ENCODE results near the gene THOC6.

Gene THOC6

DNA sequence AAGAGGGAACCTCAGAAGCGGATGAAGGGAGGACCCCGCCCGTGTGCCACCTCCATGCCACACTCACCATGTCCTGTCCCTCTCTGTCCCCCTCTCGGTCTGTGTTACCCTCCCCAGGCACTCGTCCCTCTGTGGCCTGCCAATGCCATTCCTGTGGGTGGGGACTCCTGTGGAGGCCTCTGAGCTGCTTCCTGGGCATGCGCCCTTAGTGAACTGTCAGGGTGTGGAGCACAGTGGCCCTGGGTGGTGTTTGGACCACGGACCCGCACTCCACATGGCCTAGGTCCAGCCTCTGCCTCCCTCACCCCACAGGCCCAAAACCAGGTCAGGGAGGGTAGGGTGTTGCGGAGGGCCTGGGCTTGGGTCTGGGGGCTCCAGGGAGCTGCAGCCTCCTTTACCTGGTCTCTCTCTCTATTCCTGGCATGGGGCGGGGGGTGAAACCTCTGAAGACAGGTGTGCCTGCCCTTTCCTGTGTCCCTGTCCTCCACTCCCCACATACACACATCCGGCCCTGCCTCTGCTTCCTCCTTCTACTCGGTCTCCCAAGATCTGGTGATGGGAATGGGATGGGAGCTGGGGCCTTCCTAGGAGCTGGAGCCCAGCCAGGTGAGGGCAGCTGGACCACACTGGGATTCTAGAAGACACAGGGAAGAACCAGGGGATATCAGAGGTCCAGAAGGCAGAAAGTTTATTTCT lies 32.1 kb upstream of the THOC6 start:
- DNase-seq (ENCODE audit: low read depth) = no peak

DNA sequence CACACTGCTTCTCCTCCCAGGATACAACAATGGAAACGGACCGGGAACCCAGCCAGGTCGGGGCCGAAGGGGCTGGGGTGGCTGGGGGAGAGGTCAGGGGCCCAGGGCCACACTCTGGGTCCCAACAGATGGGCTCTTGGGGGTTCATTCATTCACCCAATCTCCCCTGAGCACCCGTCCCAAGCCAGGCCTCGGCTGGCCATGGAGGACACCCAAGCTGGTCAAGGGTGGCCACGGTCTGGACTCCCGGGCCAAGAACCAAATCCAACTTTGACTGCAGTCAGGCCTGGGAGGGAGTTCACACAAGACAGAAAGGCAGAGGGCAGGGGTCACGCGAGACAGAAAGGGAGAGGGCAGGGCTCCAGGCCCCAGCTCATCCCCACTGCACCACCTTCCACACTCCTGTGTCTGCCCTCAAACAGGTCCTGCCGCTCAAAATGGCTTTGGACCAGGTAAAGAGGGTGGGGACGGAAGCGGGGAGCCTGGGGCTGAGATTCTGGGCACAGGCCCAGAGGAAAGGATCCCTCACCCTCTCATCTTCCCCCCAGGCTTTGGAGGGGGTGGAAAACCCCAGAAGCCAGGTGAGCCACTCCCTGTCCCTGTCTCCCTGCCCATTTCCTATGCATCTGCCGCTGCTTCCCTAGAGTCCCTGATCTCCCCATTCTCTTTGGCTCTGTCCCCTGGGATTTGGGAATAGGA lies 31.3 kb upstream of the THOC6 start:
- DNase-seq (ENCODE audit: low read depth) = no peak

DNA sequence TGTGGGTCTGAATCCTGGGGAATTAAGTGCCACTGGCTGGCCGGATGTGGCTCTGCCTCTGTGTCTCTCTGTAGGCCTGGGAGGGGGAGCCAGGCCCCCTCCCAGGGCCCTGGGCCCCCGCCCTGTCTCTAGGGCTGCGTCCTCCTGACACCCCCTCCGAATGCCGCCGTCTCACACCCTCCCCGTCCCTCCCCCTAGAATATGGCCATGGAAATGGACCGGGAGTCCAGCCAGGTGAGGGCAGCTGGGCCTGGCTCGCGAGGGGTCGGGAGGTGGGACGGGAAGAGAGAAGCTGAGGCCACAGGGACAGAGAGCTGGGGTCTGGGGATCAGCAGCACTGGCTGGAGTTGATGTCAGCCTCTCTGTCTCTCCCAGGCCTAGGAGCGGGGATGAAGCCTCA lies 27.5 kb upstream of the THOC6 start:
- DNase-seq (ENCODE audit: low read depth) = no peak

DNA sequence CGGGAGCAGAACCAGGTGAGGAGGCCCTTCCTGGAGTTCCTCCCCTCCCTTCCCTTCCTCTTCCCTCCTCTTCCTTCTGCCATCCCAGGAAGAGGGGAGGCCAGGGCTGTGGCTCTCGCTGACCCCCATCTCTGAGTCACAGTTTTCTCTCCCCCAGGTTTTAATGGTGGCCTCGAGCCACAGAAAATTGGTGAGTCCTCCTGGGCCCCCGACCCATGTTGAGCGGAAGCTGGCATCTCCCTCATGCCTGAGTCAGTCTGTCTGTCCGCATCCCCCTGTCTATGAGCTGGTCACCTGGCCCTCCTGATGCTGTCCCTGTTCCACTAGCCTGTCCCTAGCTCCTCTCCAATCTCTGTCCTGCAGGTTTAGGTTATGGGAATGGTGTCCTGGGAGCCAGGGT lies 23.9 kb upstream of the THOC6 start:
- DNase-seq (ENCODE audit: low read depth) = no peak

DNA sequence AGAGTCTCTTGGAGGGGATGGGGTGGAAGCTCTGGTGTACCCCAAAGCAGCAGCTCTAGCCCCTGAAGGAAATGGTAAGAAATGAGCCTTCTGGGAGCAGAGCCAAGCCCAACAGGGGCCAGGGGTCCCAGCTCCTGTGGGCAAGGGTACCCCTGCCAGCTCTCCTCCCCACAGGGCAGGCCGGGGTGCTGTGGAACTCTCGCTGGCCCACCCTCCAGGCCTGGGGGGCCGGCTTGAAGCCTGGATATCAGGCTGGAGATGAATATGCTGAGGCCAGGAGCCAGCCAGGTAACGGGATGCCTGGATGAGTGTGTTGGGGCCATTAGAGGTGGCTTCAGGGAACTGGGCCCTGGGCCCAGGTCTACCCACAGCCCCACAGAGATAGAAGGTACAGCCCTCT lies 23.3 kb upstream of the THOC6 start:
- DNase-seq (ENCODE audit: low read depth) = no peak

DNA sequence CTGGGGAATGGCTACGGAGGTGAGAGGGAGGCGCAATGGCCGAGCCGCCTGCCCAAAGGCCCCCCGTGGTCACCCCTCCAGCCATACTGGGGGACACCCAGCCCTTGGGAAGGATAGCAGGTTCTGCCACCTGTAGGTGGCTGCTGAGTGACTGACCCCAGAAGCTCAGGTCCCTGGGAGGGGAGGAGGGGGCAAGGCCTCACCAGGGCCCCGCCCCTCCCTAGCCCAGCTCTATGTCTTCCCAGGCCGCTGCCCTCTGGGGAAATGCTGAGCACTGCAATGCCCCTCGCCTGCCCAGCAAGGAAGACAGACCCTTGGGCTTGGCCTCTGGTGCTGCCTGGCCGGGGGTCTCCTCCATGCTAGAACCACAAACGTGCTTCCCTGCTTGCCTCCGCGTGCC lies 22.5 kb upstream of the THOC6 start:
- DNase-seq (ENCODE audit: low read depth) = no peak

DNA sequence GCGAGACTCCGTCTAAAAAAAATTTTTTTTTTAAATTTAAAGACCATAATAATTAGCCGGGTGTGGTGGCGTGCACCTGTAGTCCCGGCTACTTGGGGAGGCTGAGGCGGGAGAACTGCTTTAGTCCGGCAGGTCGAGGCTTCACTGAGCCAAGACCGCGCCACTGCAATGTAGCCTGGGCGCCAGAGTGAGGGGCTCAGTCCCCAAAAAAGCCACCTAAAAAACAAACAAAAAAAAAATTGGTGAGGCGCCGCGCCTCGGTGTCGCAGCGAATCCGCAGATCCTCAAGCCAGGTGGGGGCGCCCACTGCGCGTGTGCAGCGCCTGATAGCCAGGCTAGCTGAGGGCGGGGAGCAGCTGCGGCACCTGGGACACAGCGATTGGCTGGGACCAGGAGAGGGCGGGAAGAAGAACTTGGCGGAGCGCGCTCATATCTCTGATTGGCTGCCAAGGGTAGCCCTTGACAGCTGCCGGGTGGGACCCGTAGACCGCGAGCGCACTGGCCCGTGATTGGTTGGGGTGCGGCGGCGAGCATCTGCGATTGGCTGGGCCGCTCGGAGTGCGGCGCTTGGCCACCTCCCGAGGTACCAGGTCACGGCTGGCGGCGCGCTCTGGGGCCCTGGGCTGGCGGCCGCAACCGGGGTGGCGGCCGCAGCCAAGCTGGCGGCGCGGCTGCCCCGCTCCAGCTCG lies 20.1 kb upstream of the THOC6 start:
- peak; percentile 92 for DNase-seq (ENCODE audit: low read depth)

DNA sequence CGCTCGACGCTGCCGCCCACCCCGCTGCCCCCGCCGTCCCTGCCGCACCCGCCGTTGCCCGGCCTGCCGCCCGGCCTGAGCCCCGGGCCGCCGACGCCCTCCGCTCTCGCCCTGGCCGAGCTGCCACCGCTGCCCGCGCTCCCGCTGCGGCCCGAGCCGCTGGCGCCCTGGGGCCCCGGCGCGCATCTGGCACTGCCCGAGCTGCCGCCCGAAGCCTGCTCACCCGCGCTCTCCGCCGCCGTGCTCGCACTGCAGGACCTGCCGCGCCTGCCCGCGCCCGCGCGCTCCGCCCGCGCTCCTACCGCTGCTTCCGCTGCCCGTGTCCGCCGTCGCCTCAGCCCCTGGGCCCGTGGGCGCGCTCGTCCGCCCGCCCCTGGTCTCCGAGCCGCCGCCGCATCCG lies 19.5 kb upstream of the THOC6 start:
- DNase-seq (ENCODE audit: low read depth) = no peak

DNA sequence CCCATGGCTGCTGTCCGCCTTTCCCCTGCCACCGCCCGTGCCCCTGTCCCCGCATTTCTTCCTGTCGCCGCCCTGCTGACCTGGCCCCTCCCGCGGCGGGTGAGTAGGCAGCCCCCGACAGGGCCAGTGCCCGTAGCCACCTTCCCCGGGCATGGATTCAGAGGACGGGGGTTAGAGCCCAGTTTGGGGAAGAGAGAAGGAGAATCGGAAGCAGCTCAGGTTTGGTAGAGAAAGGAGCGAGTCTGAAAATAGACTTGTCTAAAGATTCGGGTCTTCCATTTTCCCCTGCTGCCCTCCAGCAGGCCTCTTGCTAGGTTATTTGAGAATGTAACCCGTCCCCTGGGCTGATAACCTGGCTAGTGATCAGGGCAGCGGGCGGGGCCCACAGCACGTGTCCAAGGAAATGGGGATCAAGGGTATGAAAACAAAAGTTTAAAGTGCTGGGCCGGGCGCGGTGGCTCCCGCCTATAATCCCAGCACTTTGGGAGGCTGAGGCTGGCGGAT lies 19.0 kb upstream of the THOC6 start:
- no peak for DNase-seq (ENCODE audit: low read depth)

DNA sequence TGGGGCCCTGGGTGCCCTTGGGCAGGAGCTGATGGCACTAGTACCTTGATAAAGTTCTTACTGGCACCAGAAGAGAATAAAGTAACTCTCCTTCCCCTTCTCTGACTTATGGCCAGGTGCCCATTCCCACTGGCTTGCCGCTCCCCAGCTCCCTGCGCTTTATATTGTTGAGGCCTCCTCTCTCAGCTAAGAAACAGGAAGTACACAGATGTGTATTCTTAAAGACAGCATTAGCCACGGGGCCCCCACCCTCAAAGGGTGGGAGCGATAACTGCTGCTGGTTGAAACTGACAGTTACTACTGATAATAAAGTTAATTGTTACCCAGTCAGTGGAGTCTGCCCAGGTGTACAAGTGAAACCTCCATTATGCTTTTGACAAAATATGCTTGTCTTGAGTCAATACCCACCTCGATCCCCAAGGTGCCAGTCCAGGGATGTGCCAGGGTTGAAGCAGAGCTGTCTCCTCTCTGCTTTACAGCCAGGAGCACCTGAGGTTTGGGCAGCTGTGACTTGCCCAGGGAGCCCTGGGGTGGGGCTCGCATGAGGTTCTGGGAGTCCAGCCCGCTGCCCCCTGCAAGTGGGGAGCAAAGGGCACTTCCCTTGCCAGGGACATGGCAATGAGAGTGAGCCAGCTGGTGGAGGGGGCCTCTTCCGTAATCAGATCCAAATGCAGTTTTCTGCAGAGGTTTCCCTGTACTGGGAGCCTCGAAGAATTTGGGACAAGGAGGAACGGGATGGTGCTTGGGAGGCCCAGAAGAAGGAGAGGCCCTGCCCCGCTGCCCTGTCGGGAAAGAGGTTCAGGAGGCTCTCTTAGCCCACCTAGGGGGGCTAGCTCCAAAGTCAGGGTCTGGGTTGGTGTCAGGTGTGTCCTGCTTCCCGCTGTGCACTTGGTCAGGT lies 16.5 kb upstream of the THOC6 start:
- DNase-seq (ENCODE audit: low read depth) = no peak

DNA sequence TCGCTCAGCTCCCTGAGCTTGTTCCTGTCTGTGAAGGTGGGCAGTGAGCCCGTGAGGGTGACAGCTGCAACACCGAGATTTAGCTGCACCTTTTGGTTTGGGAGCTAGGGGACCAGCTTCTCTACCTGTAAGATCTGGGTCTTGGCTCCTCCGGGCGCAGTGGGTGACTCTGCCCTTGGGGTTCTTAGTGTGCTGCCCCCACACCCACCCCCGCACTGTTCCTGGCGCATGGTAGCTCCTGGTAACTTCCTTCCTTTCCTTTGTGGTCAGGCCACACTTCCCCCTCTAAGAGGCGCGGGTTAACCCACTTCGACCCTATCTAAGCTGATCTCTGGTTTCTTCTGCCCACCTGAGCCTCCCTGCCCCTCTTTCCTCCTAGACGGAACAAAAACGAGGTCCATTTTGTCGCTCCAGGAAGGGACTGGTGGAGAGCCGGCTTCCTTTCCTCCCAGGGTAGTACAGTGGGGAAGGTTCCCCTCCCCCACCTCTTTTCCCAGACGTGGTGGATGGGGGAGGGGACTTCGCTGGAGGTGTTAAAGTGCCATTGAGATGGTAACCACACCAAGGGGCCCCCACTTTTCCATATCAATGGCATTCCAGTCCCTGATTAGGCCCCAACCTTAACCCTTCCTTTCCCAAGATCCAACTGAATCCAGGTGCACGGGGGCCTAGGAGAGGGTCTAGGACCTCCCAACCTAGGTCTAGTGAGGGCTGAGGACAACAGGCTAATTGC lies 15.7 kb upstream of the THOC6 start:
- DNase-seq (ENCODE audit: low read depth) = no peak

DNA sequence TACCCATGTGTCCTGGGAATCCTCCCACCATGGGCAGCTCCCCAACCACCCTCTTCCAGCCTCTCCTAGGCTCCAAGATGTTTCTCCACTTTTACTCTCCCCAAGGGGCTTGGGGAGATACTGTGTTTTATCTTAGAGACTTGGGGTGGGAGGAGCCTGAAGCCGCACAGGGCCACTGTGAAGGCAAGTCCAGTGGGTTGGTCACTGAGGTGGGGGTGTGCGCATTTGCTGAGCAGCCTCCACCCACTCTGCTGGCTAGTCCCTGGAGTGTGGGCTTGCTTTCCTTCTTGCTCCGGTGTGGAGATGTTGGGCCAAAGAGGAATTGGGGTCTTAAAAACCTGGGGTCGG lies 15.2 kb upstream of the THOC6 start:
- no peak for DNase-seq (ENCODE audit: low read depth)

DNA sequence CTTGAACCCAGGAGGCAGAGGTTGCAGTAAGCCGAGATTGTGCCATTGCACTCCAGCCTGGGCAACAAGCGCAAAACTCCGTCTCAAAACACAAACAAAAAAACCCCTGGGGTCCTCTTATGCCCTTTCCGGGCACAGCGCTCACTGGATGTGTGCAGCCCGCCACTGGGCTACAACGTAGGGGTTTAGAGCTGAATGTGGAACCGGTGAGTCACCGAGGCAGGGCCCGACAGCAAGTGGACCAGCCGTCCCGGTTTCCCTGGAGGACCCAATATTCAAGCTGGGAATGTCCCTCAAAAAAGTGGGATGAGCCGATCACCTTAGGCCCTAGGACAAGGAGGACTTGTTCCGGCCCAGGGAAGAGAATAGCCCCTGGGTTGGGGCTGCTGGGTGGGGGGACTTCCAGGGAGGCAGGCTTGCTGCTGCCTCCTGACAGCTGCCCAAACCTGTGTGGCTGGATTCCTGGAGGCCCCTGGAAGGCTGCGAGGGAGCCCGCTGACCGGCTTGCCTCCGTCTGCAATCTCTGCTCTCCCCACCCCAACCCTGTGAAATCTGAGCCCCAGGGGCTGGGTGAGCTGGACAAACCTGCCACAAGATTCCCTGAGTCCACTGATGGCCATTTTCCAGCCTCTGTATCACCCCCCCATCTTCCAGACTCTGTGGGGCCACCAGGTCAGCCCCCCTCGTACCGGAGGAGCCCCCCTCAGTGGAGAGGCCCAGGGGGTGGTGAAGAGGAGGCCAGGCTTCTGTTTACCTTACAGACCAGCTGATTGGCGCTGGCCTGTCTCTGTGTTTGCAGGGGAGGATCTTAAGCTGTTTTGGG lies 14.1 kb upstream of the THOC6 start:
- DNase-seq (ENCODE audit: low read depth) = no peak

DNA sequence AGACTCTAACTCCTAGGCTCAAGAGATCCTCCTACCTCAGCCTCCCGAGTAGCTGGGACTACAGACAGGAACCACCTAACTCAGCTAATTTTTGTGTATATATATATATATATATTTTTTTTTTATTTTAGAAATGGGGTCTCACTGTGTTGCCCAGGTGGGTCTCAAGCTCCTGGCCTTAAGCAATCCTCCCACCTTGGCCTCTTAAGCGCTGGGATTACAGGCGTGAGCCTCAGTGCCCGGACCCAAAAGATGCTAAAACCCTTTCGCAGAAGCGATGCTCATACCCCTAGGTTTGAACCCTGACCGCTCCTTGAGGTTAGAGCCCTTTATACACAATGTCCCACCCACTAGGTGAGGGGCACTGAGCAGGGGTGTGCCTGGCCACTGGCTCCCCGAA lies 13.3 kb upstream of the THOC6 start:
- no peak for DNase-seq (ENCODE audit: low read depth)

DNA sequence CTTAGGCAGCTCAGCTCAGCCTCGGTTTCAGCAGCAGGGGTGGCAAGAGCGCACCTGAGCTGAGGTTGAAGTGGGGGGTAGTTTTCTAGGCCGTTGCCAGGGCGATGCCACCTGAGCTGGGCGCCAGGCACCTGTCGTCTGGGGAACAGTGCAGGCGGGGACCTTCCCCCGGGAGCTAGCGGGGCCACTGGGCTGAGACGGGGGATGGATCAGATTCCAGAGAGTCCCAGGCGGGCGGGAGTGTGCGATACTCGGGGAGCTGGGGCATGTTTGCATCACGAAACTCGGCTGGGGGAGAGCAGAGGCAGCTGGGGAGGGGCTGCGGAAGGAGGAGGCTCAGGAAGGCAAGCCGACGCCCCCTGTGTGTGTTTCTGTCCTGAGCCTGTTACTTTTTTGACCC lies 11.6 kb upstream of the THOC6 start:
- no peak for DNase-seq (ENCODE audit: low read depth)

DNA sequence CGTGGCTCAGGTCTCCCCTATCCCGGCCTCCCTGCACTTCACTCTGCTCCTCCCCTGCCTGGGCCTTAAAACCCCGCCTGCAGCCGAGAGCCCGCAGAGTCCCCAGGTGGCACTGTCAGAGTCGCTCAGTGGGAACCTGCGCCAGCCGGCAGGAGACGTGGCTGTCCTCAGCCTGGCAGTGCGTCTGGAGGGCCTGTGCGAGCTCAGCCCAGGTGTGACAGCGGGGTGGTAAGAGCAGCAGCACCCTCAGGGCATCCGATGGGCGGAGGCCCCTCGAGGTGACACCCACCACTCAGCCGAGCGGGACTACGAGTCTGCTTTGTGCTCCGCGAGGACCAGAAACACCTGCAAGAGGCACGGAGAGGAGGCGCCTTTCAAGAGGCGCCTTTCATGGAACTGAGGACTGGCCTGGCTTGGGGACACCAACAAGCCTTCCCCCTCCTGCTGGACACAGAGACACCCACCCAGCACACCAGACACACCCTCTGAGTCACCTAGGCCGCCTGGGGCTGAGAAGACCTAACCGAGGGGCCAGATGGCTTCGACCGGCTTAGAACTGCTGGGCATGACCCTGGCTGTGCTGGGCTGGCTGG lies 10.9 kb upstream of the THOC6 start, which contains the start of gene CLDN9:
Gene CLDN9, plus strand, starts transcription at position 96 of the 593 bp plus-strand sequence. Its CDS starts 440 bp downstream, at position 536.
- DNase-seq (ENCODE audit: low read depth) = no peak

DNA sequence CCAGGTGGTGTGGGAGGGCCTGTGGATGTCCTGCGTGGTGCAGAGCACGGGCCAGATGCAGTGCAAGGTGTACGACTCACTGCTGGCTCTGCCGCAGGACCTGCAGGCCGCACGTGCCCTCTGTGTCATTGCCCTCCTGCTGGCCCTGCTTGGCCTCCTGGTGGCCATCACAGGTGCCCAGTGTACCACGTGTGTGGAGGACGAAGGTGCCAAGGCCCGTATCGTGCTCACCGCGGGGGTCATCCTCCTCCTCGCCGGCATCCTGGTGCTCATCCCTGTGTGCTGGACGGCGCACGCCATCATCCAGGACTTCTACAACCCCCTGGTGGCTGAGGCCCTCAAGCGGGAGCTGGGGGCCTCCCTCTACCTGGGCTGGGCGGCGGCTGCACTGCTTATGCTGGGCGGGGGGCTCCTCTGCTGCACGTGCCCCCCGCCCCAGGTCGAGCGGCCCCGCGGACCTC lies 10.3 kb upstream of the THOC6 start:
- no peak for DNase-seq (ENCODE audit: low read depth)

DNA sequence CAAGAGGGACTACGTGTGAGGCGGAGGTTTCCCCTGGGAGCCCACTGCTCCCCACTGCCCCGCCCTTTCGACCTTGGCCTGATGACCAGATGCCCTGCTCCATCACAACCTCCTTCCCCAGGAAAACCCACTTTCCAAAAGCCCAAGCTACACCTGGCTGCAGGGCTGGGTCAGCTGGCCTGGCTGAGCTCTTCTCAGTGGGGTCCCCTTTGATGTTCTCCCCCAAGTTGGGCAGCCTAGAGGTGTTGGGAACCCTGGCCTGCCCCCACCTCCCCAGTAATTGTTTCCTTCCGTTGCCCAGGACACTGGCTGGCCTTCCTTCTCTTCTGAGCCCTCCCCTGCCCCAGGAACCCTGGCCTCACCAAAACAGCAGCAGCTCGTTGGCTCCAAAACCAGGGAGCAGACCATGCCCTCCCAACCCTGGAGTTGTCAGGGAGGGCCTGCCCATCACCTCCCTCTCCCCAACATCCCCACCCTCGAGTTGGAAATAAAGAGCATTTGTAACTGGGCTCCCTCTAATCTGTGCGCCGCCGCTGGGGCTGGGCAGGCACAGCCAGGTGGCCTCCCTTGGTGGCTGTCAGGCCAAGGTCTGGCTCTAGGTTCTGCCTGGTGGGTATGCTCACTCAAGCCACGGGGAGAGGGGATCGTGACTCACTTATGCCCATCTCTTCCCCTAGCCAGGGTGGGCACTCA lies 9.7 kb upstream of the THOC6 start:
- no peak for DNase-seq (ENCODE audit: low read depth)

DNA sequence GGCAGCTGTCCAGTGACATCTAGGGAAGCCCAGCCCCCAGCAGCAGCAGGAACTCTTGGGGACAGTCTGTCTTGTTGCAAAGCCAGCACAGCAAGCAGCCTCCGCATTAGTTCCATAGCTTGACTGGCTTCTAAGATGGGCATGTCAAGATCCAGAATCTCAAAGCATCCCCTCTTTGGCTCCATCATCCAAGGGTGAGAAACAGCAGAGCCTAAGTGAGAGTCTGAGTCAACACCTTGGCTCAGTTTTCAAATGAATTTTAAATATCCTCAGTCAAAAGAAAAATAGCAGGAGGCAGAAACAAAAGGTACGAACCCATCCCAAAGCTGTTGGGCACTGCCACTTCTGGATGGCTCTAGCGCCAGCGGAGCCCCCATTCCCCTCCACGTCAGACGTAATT lies 8.9 kb upstream of the THOC6 start:
- no peak for DNase-seq (ENCODE audit: low read depth)
